ENCODE measurements around the gene THPO. TPM values are rescaled to one million over a fixed set of nuclear protein-coding genes. Genes with fewer than 3 reads are reported as not detected.

THPO gene
- total RNA-seq, 1 donor from 2014 or later: not detected

DNA sequence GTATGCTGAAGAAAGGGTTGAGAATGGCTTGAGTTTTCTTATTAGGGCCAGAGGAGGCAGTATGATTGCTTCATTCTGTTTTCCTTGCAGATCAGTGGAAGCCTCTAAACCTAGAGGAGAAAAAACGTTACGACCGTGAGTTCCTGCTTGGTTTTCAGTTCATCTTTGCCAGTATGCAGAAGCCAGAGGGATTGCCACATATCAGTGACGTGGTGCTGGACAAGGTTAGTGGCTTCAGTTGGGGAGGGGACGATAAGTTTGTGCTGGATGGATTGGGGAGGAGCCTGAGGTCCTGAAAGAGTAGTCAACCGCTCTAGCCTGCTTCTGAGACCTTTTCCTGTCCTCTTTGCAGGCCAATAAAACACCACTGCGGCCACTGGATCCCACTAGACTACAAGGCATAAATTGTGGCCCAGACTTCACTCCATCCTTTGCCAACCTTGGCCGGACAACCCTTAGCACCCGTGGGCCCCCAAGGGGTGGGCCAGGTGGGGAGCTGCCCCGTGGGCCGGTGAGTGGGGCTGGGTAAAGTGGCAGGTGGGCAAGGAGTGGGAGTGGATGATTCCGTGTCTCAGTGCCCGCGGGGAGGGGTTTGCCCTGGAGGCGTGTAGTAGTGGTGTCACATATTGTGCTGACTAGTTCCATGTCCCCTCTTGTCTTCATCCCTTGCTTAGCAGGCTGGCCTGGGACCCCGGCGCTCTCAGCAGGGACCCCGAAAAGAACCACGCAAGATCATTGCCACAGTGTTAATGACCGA lies 55.1 kb downstream of the THPO start:
- no peaks in the 10 kb centered on the region for H3K9me3 ChIP-seq
- peaks cover 21 to 26% of the 10 kb centered on the region in 2 donors for H3K4me1 ChIP-seq
- TF ChIP-seq, protein P1, sequence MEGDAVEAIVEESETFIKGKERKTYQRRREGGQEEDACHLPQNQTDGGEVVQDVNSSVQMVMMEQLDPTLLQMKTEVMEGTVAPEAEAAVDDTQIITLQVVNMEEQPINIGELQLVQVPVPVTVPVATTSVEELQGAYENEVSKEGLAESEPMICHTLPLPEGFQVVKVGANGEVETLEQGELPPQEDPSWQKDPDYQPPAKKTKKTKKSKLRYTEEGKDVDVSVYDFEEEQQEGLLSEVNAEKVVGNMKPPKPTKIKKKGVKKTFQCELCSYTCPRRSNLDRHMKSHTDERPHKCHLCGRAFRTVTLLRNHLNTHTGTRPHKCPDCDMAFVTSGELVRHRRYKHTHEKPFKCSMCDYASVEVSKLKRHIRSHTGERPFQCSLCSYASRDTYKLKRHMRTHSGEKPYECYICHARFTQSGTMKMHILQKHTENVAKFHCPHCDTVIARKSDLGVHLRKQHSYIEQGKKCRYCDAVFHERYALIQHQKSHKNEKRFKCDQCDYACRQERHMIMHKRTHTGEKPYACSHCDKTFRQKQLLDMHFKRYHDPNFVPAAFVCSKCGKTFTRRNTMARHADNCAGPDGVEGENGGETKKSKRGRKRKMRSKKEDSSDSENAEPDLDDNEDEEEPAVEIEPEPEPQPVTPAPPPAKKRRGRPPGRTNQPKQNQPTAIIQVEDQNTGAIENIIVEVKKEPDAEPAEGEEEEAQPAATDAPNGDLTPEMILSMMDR (IDR thresholded peaks at IDR 0.05): no peak
- no peak overlapping the region for H3K4me3 ChIP-seq
- peaks cover 75 to 77% of the 10 kb centered on the region in 2 donors for H3K36me3 ChIP-seq
- peak in 1 of 2 donors; percentile 82 for DNase-seq (ENCODE audit: low spot score in 2 of 2)
- intact Hi-C loops (cut with DNase I): no loop called here
- H3K27ac ChIP-seq: peak overlapping the region; percentile 43 to 44
- no peaks in the 10 kb centered on the region for H3K27me3 ChIP-seq

Other genes with a start within 250 kb of the THPO start
- 24.7 TPM for gene EIF2B5, start 242.8 kb downstream of the THPO start, total RNA-seq
- gene DVL3, start 222.8 kb downstream of the THPO start, total RNA-seq: 36.6 TPM
- 101 TPM for gene AP2M1, start 203.4 kb downstream of the THPO start, total RNA-seq
- gene ABCF3, start 192.0 kb downstream of the THPO start, total RNA-seq: 93.3 TPM
- gene VWA5B2, start 148.6 kb downstream of the THPO start, total RNA-seq: 0.32 TPM
- 167 TPM for gene ALG3, start 129.2 kb downstream of the THPO start, total RNA-seq
- 4.8 TPM for gene EEF1AKMT4, start 128.5 kb downstream of the THPO start, total RNA-seq
- gene CAMK2N2, start 116.7 kb downstream of the THPO start, total RNA-seq: not detected
- gene ECE2, start 102.2 kb downstream of the THPO start, total RNA-seq: not detected
- gene PSMD2, start 79.0 kb downstream of the THPO start, total RNA-seq: 151 TPM
- 192 TPM for gene EIF4G1, start 63.6 kb downstream of the THPO start, total RNA-seq
- 47.7 TPM for gene FAM131A, start 40.6 kb downstream of the THPO start, total RNA-seq
- 31.2 TPM for gene CLCN2, start 16.6 kb downstream of the THPO start, total RNA-seq
- 26.0 TPM for gene POLR2H, start 16.5 kb downstream of the THPO start, total RNA-seq
- gene CHRD, start 1.8 kb upstream of the THPO start, total RNA-seq: 172 TPM
- 1.2 TPM for gene EPHB3, start 183.6 kb upstream of the THPO start, total RNA-seq